Measurements from ENCODE around the gene GAS2. TPM values are rescaled to one million over a fixed set of nuclear protein-coding genes. Genes with fewer than 3 reads are reported as not detected.

GAS2 gene
- total RNA-seq, 1 donor from 2014 or later, result 10.0 TPM

- ATAC-seq (no peak), DNase-seq (ENCODE audit: missing footprints) (no peak)
- intact Hi-C loops (cut with DNase I), result no loop called here
Observed at GRCh38 chr11:22668005-22668796, 1.8 kb downstream of the GAS2 start.

- DNase-seq (ENCODE audit: missing footprints) (no peak), ATAC-seq (no peak)
- intact Hi-C loops (cut with DNase I), result no loop called here
Observed at GRCh38 chr11:22669368-22669767, 3.0 kb downstream of the GAS2 start.

DNA sequence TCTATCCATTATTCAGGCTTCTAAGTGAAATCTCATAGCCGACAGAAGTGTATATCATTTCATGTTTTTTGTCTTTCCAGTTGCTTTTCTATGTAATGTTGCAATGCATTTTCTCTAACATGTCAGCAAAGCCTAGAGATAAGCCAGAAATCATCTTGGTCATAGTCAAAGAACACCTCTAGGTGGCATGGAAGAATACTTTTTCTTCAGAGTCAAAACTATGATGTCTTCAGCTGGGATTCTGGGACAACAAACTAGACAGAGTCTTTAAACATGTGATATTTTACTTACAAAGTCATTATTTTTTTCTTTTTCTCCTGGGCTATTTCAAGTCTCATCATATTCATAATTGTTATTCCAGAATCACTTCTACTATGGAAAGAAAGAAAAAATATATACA lies 4.4 kb downstream of the GAS2 start:
- ATAC-seq, result no peak
- intact Hi-C loops (cut with DNase I), result no loop called here

GRCh38 chr11:22671751-22672150 lies 5.3 kb downstream of the GAS2 start:
- ATAC-seq (no peak), DNase-seq (ENCODE audit: missing footprints) (no peak)
- intact Hi-C loops (cut with DNase I), result no loop called here

More for the DNA sequence above, 4.4 kb downstream of the GAS2 start:
- DNase-seq (ENCODE audit: missing footprints), result no peak

DNA sequence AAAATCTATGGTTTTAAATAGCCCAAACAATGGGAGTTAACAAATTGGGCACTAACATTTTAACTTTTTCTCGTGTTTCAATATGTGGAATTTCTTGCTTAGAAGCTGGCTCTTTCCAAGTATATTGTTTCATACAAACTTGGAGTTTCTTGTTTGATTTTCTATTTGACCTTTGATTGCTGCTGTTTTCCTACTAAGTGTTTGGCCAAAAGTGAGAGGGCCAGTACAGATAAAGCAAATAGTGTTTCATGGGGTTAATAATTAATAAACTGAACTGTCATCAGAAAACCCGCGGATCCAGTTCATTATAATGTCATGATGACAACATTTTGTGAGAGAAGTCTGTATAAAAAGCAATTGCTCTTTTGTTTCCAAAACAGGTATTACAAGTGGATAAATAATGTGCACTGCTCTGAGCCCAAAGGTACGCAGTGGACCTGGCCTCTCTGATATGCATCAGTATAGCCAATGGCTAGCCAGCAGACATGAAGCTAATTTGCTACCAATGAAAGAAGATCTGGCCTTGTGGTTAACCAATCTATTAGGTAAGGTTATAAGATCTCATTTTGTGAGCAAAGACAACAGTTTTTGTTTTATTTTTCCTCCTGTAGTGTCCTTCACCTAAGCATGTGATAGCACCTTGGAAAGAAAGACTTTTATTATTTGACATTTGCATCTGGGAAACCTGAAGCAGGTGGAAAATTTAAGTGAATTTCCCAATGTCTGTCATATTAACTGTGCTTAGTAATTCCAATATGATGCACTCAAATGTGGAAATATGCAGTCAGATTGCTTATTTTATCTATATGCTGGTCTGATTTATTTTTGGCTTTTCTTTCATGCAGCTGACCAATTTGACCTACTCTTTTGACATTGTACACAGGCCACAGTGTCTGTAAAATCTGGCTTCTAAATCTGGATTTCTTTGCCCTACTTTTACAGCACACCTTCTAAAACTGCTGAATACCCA lies 8.3 kb downstream of the GAS2 start:
- DNase-seq (ENCODE audit: missing footprints) (no peak), ATAC-seq (no peak)
- intact Hi-C loops (cut with DNase I), result no loop called here

DNA sequence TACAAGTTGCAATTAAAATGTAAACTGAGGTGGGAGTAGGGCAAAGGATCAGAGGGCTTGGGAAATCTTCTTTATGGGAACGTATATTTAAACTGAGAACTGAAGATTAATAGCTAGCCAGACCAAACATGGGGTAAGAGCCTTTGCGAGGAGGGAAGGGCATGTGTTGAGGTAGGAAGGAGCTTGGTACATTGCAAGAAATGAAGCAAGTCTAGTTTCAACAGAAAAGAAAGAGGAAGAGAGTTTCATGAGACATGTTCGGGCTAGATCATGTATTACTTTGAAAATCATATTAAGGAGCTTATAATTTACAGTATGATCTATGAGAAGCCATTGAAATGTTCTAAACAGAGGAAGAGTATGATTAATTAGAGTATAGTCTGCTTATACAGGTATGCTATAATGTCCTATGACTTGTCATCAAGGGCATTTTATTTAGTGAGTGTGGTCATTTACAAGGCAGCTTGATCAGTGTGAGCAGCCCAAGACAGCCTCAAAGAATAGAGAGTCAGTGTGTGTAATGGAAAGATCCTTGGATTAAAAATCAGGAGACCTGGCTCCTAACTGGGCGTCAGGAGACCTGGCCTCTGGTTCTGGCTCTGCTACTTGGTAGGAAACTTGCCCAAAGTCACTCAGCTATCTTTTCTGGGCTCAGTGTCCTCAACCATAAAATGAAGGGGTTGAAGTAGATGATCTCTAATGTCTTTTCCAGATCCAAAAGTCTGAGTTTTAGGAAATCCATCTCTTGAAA lies 10.9 kb downstream of the GAS2 start:
- intact Hi-C loops (cut with DNase I), result no loop called here

GRCh38 chr11:22680628-22681027 lies 14.2 kb downstream of the GAS2 start:
- ATAC-seq (no peak), DNase-seq (ENCODE audit: missing footprints) (no peak)
- intact Hi-C loops (cut with DNase I), result no loop called here

More for the DNA sequence above, 10.9 kb downstream of the GAS2 start:
- ATAC-seq (no peak), DNase-seq (ENCODE audit: missing footprints) (no peak)

DNA sequence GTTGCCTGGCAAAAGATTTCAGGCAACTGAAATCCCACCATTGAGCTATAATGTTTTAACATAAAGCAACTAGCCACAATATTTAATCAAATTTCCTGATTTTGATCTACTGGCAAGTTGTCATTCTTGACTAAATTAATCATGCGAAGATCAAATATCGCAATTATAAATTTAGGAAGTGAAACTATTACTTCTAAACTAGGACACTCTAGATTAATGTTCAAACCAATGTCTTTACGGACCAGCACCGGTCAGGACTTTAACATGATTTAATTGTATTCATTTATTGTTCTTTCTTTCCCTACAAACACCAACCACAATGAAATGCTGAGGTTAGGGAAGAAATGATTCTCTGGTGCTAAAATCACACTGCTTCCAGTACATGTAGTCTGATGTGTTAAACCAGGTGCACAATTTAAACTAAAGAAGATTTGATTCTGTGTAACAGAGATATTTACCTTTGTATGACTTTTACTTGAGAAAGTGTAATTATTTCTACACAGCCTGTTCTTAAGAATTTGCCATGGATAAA lies 14.9 kb downstream of the GAS2 start:
- DNase-seq (ENCODE audit: missing footprints), result no peak
- intact Hi-C loops (cut with DNase I), result no loop called here

DNA sequence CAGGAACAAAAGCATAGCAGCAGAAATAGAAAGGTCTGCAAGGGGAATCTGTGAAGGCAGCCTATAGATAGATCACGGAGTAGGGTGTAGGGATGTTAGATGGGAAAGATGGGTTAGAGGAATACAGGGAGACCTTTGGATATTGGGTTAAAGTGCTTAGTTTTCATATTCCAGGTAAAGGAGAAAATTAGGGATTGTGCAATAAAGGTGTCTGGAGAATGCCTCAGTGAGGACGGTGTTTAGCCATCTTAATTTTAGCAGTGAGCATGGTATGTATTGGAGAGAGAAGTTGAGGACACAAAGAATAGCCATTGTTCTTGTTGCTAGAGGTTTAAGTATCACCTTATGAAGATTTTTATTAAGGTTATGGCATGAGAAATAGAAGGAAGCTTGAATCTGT lies 17.7 kb downstream of the GAS2 start:
- intact Hi-C loops (cut with DNase I), result no loop called here
- DNase-seq (ENCODE audit: missing footprints) (no peak), ATAC-seq (no peak)

More for the DNA sequence above, 14.9 kb downstream of the GAS2 start:
- ATAC-seq, result no peak

DNA sequence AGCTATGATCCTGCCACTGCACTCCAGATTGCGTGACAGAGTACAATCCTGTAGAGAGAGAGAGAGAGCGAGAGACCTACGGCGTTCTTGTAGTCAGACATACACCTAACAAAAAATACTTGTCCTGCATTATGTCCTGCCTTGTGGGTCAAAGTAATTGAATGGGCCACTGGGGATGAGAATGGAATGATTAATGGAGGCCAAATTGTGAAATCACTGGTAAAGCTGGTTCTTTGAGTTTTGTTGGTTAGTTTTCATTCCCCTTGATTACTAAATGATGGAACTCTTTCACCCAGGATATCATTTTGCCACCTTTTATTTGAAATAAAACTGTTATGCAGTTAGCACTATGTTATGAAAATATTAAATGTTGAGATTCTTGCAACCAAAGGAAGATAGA lies 18.7 kb downstream of the GAS2 start:
- no peak for ATAC-seq
- DNase-seq (ENCODE audit: missing footprints), result no peak
- intact Hi-C loops (cut with DNase I), result no loop called here

GRCh38 chr11:22688914-22689313 lies 22.5 kb downstream of the GAS2 start:
- DNase-seq (ENCODE audit: missing footprints), result no peak
- intact Hi-C loops (cut with DNase I), result no loop called here
- no peak for ATAC-seq

GRCh38 chr11:22690257-22690656 lies 23.8 kb downstream of the GAS2 start:
- ATAC-seq, result no peak
- intact Hi-C loops (cut with DNase I), result no loop called here

DNA sequence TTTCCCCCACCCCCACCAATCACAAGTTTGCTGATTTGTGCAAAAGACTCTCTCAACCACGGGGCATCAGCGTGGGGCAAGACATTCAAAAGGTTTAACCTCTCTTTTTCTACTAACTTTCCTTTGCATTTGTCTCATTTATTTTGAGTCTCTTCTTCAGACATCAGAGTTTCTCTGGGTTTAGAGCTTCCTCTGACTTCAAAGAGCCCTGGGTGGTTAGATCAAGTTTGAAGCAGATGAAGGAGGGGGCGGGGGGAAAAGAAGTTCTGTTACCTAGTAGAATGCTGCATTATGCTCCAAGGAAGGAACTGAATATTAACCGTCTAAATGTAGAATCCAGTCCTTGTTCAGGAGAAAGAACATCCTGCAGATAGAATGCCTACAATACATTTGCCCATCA lies 24.5 kb downstream of the GAS2 start:
- intact Hi-C loops (cut with DNase I), result no loop called here
- ATAC-seq (no peak), DNase-seq (ENCODE audit: missing footprints) (no peak)

More at GRCh38 chr11:22690257-22690656, 23.8 kb downstream of the GAS2 start:
- no peak for DNase-seq (ENCODE audit: missing footprints)

- ATAC-seq (no peak), DNase-seq (ENCODE audit: missing footprints) (no peak)
- intact Hi-C loops (cut with DNase I), result no loop called here
Observed at GRCh38 chr11:22699388-22699787, 33.0 kb downstream of the GAS2 start.

DNA sequence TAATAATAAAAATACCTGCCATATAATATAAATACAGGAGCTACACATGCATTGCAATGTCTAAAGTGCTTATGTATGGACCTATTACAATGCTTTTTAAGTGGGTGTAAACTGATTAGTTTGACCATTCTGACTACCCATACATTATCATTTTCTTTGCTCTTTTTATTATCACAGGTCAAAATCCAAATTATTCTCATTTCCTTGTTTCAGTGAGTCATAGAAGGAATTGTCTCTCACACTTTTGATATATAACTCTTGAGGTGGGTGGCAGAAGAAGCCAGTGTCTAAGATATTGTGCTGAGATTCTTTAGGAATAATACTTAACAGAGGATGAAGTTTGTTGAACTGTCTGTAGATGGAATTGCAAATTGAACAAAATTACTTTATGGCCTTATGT lies 35.6 kb downstream of the GAS2 start:
- intact Hi-C loops (cut with DNase I), result no loop called here
- ATAC-seq, result no peak
- DNase-seq (ENCODE audit: missing footprints), result no peak

- ATAC-seq (peak; percentile 59), DNase-seq (ENCODE audit: missing footprints) (no peak)
- intact Hi-C loops (cut with DNase I), result no loop called here
Observed at GRCh38 chr11:22703040-22703439, 36.6 kb downstream of the GAS2 start.

GRCh38 chr11:22703591-22703990 lies 37.2 kb downstream of the GAS2 start:
- intact Hi-C loops (cut with DNase I), result no loop called here
- DNase-seq (ENCODE audit: missing footprints), result no peak
- no peak for ATAC-seq

DNA sequence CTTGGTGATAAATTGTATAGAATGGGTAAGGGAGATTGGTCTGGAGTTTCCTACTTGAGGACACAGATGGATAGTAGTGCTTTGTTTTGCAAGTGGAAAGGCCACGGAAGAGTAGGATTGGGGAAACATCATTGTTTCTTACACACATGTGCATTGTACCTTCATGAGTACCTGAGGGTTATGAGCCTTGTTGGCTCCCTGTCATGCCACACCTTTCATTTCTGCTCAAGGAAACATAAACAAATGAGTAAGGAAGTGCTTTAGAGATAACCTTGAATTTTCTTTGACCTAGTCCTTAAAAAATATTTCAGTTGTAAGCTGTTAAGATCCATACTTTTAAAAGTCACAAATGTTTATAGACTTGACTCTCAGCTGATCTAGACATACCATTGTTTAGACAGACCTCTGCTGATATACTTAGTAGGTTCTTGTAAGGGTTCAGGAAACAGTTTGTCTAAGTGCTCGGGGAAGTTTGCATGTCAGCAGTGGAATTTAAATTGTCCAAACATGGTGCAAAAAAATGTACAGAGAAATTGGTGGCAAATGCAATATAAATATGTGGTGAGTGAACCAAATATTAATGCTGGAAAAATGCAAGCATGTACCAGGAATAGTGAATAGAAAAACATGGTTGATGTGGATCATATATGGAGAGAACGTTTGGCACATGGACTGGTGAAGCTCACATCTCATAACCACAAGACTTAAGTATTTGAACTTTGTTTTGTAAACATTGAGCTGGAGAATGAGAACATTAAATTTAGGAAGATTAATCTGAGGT lies 40.9 kb downstream of the GAS2 start:
- ATAC-seq (no peak), DNase-seq (ENCODE audit: missing footprints) (no peak)
- intact Hi-C loops (cut with DNase I), result no loop called here
